AG09319 (cell line): Measurements from ENCODE around the gene IFT20.

ENCODE experiments used
- DNase-seq: peaks from one replicate; pipeline ENCODE4 v3.0.0-alpha.2; 2010; ENCODE audit warnings: low read depth; ENCODE audit errors: extremely low read depth
- TF ChIP-seq, protein P1 (sequence below): IDR thresholded peaks from 2 replicates; pipeline ENCODE4 v1.5.1; 2011; ENCODE audit warnings: low read depth, mild to moderate bottlenecking, inconsistent platforms, low read length, moderate library complexity

Gene IFT20

DNA sequence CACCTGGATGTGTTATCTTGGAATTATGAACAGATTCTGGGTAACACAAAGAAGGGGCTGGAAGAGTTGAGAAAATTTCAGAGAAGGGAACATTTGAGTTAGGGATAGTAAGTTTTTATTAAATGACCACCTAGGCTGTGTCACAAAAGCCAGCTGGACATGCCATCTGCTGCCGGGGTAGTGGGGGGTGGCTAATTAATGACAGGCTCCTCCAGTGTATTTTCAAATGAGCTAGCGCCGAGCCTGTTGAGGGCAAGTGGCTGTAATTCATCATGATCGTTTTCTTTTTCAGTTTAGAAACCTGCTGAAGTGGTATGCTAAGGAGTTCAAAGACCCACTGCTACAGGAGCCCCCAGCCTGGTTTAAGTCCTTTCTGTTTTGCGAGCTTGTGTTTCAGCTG, 10.1 kb downstream of the IFT20 start:
- no peak for DNase-seq
- TF ChIP-seq, protein P1, sequence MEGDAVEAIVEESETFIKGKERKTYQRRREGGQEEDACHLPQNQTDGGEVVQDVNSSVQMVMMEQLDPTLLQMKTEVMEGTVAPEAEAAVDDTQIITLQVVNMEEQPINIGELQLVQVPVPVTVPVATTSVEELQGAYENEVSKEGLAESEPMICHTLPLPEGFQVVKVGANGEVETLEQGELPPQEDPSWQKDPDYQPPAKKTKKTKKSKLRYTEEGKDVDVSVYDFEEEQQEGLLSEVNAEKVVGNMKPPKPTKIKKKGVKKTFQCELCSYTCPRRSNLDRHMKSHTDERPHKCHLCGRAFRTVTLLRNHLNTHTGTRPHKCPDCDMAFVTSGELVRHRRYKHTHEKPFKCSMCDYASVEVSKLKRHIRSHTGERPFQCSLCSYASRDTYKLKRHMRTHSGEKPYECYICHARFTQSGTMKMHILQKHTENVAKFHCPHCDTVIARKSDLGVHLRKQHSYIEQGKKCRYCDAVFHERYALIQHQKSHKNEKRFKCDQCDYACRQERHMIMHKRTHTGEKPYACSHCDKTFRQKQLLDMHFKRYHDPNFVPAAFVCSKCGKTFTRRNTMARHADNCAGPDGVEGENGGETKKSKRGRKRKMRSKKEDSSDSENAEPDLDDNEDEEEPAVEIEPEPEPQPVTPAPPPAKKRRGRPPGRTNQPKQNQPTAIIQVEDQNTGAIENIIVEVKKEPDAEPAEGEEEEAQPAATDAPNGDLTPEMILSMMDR: no peak

DNA sequence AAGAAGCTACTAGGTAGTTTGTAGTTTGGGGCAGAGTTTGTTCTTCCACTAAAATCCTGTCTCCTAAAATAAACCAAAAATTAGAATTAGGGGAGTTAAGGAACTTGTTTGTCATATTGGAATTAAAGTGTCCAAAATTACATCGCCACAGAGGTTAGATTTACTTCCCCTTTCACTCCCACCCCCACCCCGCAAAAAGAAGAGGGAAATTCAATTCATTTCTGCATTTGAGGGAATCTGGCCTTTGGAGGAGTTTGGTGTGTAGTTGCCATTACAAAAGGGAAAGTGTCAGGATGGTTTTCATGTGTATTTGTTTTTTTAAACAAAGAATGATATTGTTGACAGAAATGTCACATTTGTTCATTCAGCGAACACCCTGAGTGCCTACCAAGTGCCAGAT, 10.5 kb downstream of the IFT20 start:
- DNase-seq: no peak
- TF ChIP-seq, protein P1: no peak

DNA sequence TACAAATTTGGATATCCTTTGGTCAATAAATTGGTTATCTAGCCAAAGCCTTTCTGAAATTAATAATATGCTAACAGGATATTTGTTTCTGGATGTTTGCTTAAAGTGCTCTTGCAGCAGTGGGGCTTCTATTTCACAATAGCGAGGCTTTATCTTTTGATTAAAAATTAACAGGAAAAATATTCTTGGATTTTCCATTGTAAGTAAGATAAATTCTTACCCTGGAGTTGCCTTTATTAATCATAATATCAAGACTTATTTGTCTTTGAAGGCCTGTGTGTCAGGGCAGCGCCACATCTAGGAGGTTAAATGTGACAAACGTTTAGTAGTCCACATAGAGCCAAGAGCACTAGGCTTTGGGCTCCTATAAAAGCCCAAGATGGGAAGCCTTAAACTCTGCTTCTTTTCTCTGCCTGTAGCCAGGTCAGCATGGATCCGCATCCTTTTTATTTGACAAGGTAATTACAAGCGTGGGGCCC, 11.0 kb downstream of the IFT20 start:
- TF ChIP-seq, protein P1: no peak
- DNase-seq: no peak

DNA sequence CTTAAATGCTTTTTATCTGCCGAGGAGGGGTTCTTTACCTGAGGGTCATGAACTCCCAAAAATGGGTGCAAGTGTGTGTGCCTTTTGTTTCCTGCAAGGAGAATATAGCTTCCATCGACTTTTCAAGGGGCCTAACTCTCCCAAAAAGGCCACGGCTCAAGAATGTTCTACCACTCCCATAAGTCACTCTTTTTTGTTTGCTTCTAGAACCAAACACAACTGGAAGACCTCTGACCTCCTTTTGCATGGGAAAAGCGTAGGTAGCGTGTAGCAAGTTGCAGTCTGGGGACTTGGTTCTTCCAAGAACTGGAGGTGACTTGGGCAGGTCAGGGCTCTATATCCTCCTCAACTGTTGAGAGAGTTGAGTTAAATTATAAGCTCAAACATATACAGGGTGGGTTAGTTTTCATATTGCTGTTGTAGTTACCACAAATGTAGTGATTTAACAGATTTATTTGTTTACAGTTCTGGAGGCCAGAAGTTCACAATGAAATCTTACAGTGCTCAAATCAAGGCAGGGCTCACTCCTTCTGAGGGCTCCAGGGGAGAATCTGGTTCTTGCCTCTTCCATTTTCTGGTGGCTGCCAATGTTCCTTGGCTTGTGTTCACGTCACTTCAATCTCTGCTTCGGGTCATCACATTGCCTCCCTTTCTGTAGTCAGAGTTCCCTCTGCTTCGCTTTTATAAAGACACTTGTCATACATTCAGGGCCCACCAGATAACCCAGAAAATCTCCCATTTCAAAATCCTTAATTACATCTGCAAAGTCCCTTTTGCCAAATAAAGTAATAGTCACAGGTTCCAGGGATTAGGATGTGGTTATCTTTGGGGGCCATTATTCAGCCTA, 14.8 kb downstream of the IFT20 start:
- DNase-seq: no peak
- TF ChIP-seq, protein P1: no peak

DNA sequence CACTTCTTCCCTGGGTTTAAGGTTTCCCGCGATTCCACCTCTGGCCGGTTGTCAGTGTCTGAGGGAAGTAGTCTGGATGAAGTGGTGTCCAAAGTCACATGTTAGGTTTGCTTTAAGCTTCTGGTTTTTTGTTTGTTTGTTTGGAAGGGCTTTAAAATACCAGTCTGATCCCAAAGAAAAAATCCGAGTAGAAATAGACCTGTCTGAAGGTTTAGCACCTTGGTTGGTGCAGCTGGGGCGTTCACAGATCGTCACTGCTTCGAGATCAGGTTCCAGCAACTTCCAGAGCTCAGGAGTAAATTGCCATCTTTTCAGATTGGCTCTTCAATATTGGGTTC, 15.7 kb downstream of the IFT20 start:
- DNase-seq: no peak
- TF ChIP-seq, protein P1: no peak

DNA sequence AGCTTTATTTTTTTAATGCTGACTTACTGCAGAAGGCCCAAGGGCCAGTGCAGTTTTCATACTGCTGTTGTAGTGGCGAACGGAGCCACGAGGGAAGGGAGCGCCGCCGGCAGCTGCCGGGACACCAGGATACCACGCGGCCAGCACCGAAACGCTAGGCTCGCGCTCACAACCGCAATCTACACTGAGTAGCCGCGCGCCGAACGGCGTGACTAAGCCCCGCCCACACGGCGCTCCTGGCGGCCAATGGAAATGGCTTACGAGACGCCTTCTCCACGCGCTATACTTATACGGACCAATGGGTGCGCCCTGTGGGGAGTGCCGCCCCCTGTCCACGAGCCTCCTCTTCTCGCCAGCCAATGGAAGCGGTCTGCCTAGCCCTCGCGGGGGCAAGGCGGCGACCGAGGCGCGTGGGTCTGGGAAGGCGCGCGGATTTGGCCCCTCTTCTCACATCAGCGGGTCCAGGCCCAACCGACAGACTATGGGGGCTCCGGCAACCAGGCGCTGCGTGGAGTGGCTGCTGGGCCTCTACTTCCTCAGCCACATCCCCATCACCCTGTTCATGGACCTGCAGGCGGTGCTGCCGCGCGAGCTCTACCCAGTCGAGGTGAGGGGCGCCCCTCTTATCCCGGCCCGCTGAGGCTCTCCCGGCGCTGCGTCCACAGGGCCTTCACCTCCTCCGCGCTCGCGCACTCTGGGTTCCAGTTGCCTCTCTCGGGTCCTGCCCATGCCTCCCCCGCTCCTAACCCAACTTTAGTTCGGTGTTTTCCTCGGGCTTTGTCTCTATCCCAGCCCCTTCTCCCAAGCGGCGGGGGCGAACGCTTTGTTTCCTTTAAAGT, 16.3 kb downstream of the IFT20 start, which contains the start of gene TMEM97:
TSS of gene TMEM97 (plus strand) at position 442 of the 839 bp plus-strand sequence. CDS start at position 482, 40 bp downstream.
- TF ChIP-seq, protein P1: peak; percentile 5; the same call in 1 of the 2 replicates

More for the DNA sequence above, 16.3 kb downstream of the IFT20 start, which contains the start of gene TMEM97:
- DNase-seq: peak; percentile 89
